GM23338 (cell line): ENCODE results near the gene ELAVL4. TPM values are rescaled to one million over a fixed set of nuclear protein-coding genes. Genes with fewer than 3 reads are reported as not detected.

Source experiments
- ATAC-seq: fragments of 200-7000 bp; cut with Tn5 transposase; 3 replicates; pipeline ENCODE4 v1.9.1; 2020
- DNase-seq: peaks from one replicate; pipeline ENCODE4 v3.0.0-alpha.2; 2015; ENCODE audit warnings: low spot score
- H2AFZ ChIP-seq: fragments of 200-600 bp; sonication (generic); 2 replicates; pipeline ENCODE4 v1.8.0; 2016; ENCODE audit warnings: antibody characterized with exemption, mild to moderate bottlenecking, moderate library complexity
- H3F3A ChIP-seq: fragments of 200-600 bp; sonication (generic); replicated peaks from 2 replicates; pipeline ENCODE4 v1.8.0; 2017; ENCODE audit warnings: antibody characterized with exemption, mixed run types, low read depth
- H3K27ac ChIP-seq: fragments of 200-600 bp; sonication (generic); 2 replicates; pipeline ENCODE4 v1.6.1; 2016; ENCODE audit warnings: low read depth
- H3K27me3 ChIP-seq: fragments of 200-600 bp; sonication (generic); 2 replicates; pipeline ENCODE4 v1.8.0; 2016; ENCODE audit warnings: mild to moderate bottlenecking, mixed run types, moderate library complexity; ENCODE audit not compliant: insufficient read depth
- H3K36me3 ChIP-seq: fragments of 200-600 bp; sonication (generic); 2 replicates; pipeline ENCODE4 v1.8.0; 2016; ENCODE audit warnings: mild to moderate bottlenecking; ENCODE audit not compliant: insufficient read depth
- H3K4me1 ChIP-seq: fragments of 200-600 bp; sonication (generic); 2 replicates; pipeline ENCODE4 v1.8.0; 2016; ENCODE audit warnings: mild to moderate bottlenecking, moderate library complexity; ENCODE audit not compliant: insufficient read depth
- H3K4me2 ChIP-seq: fragments of 200-600 bp; sonication (generic); 2 replicates; pipeline ENCODE4 v1.7.1; 2017; ENCODE audit warnings: mixed run types
- H3K4me3 ChIP-seq: fragments of 200-600 bp; sonication (generic); 2 replicates; pipeline ENCODE4 v1.6.1; 2016; ENCODE audit warnings: mixed run types
- H3K79me2 ChIP-seq: fragments of 200-600 bp; sonication (generic); replicated peaks from 2 replicates; pipeline ENCODE4 v1.8.0; 2017; ENCODE audit warnings: mild to moderate bottlenecking; ENCODE audit not compliant: insufficient read depth
- H3K9me2 ChIP-seq: fragments of 200-600 bp; sonication (generic); 2 replicates; pipeline ENCODE4 v1.8.0; 2017; ENCODE audit not compliant: insufficient read depth
- H4K20me1 ChIP-seq: fragments of 200-600 bp; sonication (generic); replicated peaks from 2 replicates; pipeline ENCODE4 v1.8.0; 2017; ENCODE audit warnings: mild to moderate bottlenecking; ENCODE audit not compliant: insufficient read depth
- H3K27ac Mint-ChIP-seq: 2 replicates; pipeline ENCODE4 v1.8.0; 2020; ENCODE audit warnings: inconsistent platforms, mild to moderate bottlenecking, moderate library complexity, mixed read lengths
- H3K27me3 Mint-ChIP-seq: 3 replicates; pipeline ENCODE4 v1.8.0; 2022; ENCODE audit warnings: low read depth, mild to moderate bottlenecking, moderate library complexity, mixed read lengths, inconsistent platforms; ENCODE audit not compliant: insufficient read depth, poor library complexity
- H3K36me3 Mint-ChIP-seq: 3 replicates; pipeline ENCODE4 v1.8.0; 2021; ENCODE audit warnings: low read depth, mild to moderate bottlenecking, inconsistent platforms, moderate library complexity, mixed read lengths
- H3K4me1 Mint-ChIP-seq: 3 replicates; pipeline ENCODE4 v1.8.0; 2020; ENCODE audit warnings: mild to moderate bottlenecking, inconsistent platforms, mixed read lengths
- H3K4me3 Mint-ChIP-seq: 3 replicates; pipeline ENCODE4 v1.8.0; 2021; ENCODE audit warnings: moderate library complexity, mild to moderate bottlenecking, inconsistent platforms, mixed read lengths
- H3K9me3 Mint-ChIP-seq: 3 replicates; pipeline ENCODE4 v1.8.0; 2020; ENCODE audit warnings: moderate library complexity, mild to moderate bottlenecking, inconsistent platforms, mixed read lengths
- CREB1 ChIP-seq: fragments of 250-450 bp; sonication (Bioruptor Pico); IDR thresholded peaks from 2 replicates; pipeline ENCODE4 v1.5.0; 2020; ENCODE audit warnings: low read depth, mild to moderate bottlenecking, moderate library complexity
- EZH2 ChIP-seq: fragments of 200-600 bp; sonication (generic); IDR thresholded peaks from one replicate; pipeline ENCODE4 v1.8.0; 2017; ENCODE audit warnings: antibody characterized with exemption, mild to moderate bottlenecking, low read depth; ENCODE audit not compliant: unreplicated experiment
- EZH2phosphoT487 ChIP-seq: fragments of 200-600 bp; sonication (generic); IDR thresholded peaks from one replicate; pipeline ENCODE4 v1.8.1; 2018; ENCODE audit warnings: antibody characterized with exemption; ENCODE audit not compliant: unreplicated experiment
- JUNB ChIP-seq: IDR thresholded peaks from one replicate; pipeline ENCODE4 v1.6.1; 2016; ENCODE audit warnings: antibody characterized with exemption; ENCODE audit not compliant: unreplicated experiment
- NANOG ChIP-seq: IDR thresholded peaks from 2 replicates; pipeline ENCODE4 v1.6.1; 2016; ENCODE audit warnings: antibody characterized with exemption, borderline replicate concordance
- POLR2AphosphoS5 ChIP-seq: IDR thresholded peaks from 2 replicates; pipeline ENCODE4 v1.6.1; 2016; ENCODE audit warnings: antibody characterized with exemption, low read depth
- REST ChIP-seq: IDR thresholded peaks from one replicate; pipeline ENCODE4 v1.6.1; 2018; ENCODE audit warnings: antibody characterized with exemption; ENCODE audit not compliant: unreplicated experiment
- STAT1 ChIP-seq: IDR thresholded peaks from one replicate; pipeline ENCODE4 v1.6.1; 2016; ENCODE audit warnings: antibody characterized with exemption; ENCODE audit not compliant: unreplicated experiment
- ZNF114 ChIP-seq: fragments of 250-450 bp; sonication (Bioruptor Pico); IDR thresholded peaks from 2 replicates; pipeline ENCODE4 v1.5.0; 2020; ENCODE audit warnings: mild to moderate bottlenecking, moderate library complexity
- ZNF331 ChIP-seq: fragments of 250-450 bp; sonication (Bioruptor Pico); IDR thresholded peaks from 2 replicates; pipeline ENCODE4 v1.5.0; 2020; ENCODE audit warnings: low read depth, mild to moderate bottlenecking, moderate library complexity
- ZNF462 ChIP-seq: fragments of 250-450 bp; sonication (Bioruptor Pico); IDR thresholded peaks from 2 replicates; pipeline ENCODE4 v1.5.0; 2020; ENCODE audit warnings: mild to moderate bottlenecking, moderate library complexity
- polyA plus RNA-seq: library from polyadenylated mRNA; unstranded; fragments of >200 nt; fragmentation: Nextera tagmentation; extraction: Ambion mirVana; gene quantifications from 2 replicates; pipeline ENCODE4 v1.2.1, GENCODE V29; 2016
- total RNA-seq: library from RNA; depleted of rRNA; stranded (reverse); fragments of >200 nt; shearing (Covaris generic); gene quantifications from 2 replicates; pipeline ENCODE4 v1.2.3, GENCODE V29; 2014
- TF ChIP-seq, protein P1 (sequence below): IDR thresholded peaks from 2 replicates; pipeline ENCODE4 v1.6.1; 2016; ENCODE audit warnings: antibody characterized with exemption
- TF ChIP-seq, protein P2 (sequence below), 2 experiments: fragments of 200-600 bp in 1 of 2; sonication (generic) in 1 of 2; conservative IDR thresholded peaks; 2 replicates each; pipeline versions ENCODE4 v1.5.1 to v1.6.1; 2016 to 2017; ENCODE audit warnings: antibody characterized with exemption in 2 of 2, low read depth in 2 of 2, mild to moderate bottlenecking in 2 of 2, moderate library complexity in 1 of 2

Gene ELAVL4
- total and polyA plus RNA-seq, 2 experiments from 2014 or later, result 1.4 to 1.9 TPM

DNA sequence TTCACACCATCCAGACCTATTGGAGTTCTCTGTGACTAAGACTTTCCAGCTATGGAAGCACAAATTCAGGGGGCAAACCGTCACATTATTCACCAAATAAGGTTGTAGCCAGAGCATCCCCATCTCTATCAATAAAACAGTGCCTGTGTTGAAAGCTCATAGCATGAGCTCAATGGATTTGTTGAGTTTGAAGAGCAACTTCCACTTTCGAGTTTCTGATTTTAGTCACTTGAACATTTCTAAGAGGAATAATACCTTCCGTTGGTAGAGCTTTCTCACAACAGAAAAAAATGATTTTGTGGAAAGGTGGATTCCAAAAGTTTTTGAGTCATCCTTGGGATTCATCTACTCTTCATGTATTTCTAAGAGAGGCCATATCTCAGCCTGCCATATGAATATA is 13.0 kb upstream of the ELAVL4 start:
- no peaks in the 10 kb centered on the region for H3K4me1 Mint-ChIP-seq
- DNase-seq (no peak), ATAC-seq (no peak)
- Histone ChIP-seq H4K20me1 (no peaks in the 10 kb centered on the region), H3K79me2 (no peaks in the 10 kb centered on the region), H3K4me2 (no peak overlapping the region), H3K4me3 (no peak overlapping the region), H3K4me1 (no peaks in the 10 kb centered on the region), H2AFZ (no peak overlapping the region), H3K36me3 (no peaks in the 10 kb centered on the region), H3K27me3 (no peaks in the 10 kb centered on the region), H3F3A (no peaks in the 10 kb centered on the region), H3K9me2 (no peaks in the 10 kb centered on the region), H3K27ac (no peak overlapping the region)
- TF ChIP-seq REST (no peak), EZH2phosphoT487 (no peak), CREB1 (CRISPR knock-in tag) (no peak), ZNF462 (no peak), STAT1 (no peak), JUNB (no peak), NANOG (no peak), ZNF114 (CRISPR knock-in tag) (no peak), POLR2AphosphoS5 (no peak), ZNF331 (CRISPR knock-in tag) (no peak), EZH2 (no peak)
- TF ChIP-seq, protein P1, sequence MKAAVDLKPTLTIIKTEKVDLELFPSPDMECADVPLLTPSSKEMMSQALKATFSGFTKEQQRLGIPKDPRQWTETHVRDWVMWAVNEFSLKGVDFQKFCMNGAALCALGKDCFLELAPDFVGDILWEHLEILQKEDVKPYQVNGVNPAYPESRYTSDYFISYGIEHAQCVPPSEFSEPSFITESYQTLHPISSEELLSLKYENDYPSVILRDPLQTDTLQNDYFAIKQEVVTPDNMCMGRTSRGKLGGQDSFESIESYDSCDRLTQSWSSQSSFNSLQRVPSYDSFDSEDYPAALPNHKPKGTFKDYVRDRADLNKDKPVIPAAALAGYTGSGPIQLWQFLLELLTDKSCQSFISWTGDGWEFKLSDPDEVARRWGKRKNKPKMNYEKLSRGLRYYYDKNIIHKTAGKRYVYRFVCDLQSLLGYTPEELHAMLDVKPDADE, result no peak
- TF ChIP-seq, protein P2, sequence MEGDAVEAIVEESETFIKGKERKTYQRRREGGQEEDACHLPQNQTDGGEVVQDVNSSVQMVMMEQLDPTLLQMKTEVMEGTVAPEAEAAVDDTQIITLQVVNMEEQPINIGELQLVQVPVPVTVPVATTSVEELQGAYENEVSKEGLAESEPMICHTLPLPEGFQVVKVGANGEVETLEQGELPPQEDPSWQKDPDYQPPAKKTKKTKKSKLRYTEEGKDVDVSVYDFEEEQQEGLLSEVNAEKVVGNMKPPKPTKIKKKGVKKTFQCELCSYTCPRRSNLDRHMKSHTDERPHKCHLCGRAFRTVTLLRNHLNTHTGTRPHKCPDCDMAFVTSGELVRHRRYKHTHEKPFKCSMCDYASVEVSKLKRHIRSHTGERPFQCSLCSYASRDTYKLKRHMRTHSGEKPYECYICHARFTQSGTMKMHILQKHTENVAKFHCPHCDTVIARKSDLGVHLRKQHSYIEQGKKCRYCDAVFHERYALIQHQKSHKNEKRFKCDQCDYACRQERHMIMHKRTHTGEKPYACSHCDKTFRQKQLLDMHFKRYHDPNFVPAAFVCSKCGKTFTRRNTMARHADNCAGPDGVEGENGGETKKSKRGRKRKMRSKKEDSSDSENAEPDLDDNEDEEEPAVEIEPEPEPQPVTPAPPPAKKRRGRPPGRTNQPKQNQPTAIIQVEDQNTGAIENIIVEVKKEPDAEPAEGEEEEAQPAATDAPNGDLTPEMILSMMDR (conservative IDR thresholded peaks at IDR 0.05; ENCODE audit: low read depth in 2 of 2), result no peak
- H3K36me3 Mint-ChIP-seq, result no peaks in the 10 kb centered on the region
- H3K9me3 Mint-ChIP-seq, result no peaks in the 10 kb centered on the region
- no peak overlapping the region for H3K27ac Mint-ChIP-seq
- peaks cover 2% of the 10 kb centered on the region for H3K27me3 Mint-ChIP-seq
- no peak overlapping the region for H3K4me3 Mint-ChIP-seq
